ENCODE measurements around the gene MIF.
"Not testable (repeated sequence)": the region's sequence is repeated elsewhere in the genome, so short reads cannot be mapped to it uniquely, and the experiment has no call there.

Gene MIF

DNA sequence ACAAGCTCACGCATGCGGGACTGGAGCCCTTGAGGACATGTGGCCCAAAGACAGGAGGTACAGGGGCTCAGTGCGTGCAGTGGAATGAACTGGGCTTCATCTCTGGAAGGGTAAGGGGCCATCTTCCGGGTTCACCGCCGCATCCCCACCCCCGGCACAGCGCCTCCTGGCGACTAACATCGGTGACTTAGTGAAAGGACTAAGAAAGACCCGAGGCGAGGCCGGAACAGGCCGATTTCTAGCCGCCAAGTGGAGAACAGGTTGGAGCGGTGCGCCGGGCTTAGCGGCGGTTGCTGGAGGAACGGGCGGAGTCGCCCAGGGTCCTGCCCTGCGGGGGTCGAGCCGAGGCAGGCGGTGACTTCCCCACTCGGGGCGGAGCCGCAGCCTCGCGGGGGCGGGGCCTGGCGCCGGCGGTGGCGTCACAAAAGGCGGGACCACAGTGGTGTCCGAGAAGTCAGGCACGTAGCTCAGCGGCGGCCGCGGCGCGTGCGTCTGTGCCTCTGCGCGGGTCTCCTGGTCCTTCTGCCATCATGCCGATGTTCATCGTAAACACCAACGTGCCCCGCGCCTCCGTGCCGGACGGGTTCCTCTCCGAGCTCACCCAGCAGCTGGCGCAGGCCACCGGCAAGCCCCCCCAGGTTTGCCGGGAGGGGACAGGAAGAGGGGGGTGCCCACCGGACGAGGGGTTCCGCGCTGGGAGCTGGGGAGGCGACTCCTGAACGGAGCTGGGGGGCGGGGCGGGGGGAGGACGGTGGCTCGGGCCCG is at the start of gene MIF:
TSS of gene MIF (plus strand) at position 439 of the 765 bp plus-strand sequence. CDS start at position 531, 92 bp downstream.
- peak; percentile 91 for DNase-seq (ENCODE audit: low spot score)

GRCh38 chr22:23844739-23845202 is 49.4 kb upstream of the MIF start:
- no peak for DNase-seq (ENCODE audit: low spot score)

GRCh38 chr22:23845265-23846080 is 48.7 kb upstream of the MIF start:
- DNase-seq (ENCODE audit: low spot score), result no peak

DNA sequence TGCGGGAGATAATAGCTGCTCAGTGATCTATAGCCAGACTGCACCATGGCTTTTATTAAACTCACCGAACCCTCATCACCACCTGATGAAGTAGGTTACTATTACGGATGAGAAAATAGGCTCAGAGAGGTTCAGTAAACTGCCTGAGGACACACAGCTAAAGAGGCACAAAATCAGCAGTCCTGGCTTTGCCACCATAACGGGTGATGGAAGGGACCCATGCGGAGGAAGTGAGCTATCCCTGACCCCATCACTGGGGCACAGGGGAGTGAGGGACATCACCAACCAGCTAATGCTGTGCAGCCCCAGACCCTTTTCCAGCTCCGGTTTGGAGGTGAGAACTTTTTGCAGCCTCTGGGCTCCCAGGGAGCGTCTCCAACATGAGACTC is 48.1 kb upstream of the MIF start:
- DNase-seq (ENCODE audit: low spot score), result no peak

DNA sequence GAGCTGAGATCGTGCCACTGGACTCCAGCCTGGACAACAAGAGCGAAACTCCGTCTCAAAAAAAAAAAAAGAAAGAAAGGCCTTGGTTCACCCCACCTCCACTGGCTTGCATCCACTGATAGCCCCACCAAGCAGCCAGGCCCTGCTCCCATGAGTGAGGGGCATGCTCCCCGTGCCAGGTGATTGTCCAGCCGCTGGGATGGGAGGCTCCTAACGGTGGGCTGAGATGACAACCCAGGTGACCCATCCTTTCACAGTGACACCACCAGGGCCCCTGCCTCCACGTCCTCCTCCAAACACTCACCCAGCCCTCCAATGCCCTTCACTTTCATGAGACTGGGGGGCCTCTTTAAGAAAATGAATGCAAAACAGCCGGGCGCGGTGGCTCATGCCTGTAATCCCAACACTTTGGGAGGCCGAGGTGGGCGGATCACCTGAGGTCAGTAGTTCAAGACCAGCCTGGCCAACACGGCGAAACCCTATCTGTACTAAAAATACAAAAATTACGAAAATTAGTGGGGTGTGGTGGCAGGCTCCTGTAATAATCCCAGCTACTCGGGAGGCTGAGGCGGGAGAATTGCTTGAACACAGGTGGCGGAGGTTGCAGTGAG is 46.8 kb upstream of the MIF start:
- no peak for DNase-seq (ENCODE audit: low spot score)

DNA sequence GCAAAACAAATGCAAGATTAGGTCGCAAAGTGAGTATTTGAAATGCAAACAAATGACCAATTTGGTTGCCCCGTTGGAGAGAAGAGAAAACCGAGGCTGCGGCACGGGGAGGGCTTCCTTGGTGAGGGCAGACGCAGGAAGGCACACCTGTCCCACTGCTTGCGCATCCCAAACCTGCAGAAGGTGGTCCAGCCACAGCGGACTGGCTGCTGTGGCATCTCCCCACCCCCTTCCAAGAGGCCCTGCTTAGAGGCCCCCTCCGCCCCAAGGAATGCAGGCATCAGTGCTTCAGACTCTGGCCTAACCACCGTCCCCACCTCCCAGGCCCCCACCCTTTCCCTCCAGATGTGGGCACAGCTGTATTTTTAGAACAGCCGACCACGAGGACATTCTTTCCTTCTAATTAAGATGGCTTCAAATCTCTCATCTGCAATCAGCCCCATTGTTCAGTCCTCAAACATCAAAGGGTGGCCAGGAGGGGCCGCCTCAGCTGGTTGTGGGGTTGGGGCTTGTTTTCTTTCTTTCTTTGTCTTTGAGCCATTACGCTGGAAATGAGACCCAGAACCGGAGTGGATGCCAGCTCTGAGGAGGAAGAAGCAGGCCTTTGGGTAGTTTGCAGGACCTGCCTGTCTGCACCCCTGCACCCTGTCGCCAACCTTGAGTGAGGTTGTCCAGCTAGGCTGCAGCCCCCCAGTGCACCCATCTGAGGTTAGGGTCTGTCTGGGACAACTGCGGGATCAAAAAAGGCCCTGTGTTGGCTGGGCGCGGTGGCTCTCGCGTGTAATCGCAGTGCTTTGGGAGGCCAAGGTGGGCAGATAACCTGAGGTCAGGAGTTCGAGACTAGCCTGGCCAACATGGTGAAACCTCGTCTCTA is 46.0 kb upstream of the MIF start:
- no peak for DNase-seq (ENCODE audit: low spot score)

GRCh38 chr22:23849009-23850006 is 44.9 kb upstream of the MIF start:
- peak; percentile 66 for DNase-seq (ENCODE audit: low spot score)

DNA sequence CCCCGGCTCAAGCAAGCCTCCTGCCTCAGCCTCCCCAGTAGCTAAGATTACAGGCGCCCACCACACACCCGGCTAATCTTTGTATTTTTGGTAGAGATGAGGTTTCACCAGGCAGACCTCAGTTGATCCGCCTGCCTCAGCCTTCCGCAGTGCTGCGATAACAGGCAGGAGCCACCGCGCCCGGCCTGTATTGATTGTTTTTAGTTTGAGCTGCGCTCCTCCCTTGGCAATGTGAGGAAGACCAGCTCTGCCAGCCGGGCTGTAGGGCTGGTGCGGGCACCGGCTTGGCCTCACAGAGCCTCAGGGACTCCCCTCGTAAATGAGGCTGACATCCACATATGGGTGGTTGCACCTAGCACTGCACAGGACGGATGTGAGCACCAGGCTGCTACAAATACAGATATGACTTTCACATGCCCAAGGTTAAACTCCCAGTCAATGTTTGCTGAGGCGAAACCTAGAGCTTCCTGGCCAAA is 44.0 kb upstream of the MIF start:
- no peak for DNase-seq (ENCODE audit: low spot score)

- DNase-seq (ENCODE audit: low spot score), result peak; percentile 44
Observed at GRCh38 chr22:23856721-23857605, 37.2 kb upstream of the MIF start.

DNA sequence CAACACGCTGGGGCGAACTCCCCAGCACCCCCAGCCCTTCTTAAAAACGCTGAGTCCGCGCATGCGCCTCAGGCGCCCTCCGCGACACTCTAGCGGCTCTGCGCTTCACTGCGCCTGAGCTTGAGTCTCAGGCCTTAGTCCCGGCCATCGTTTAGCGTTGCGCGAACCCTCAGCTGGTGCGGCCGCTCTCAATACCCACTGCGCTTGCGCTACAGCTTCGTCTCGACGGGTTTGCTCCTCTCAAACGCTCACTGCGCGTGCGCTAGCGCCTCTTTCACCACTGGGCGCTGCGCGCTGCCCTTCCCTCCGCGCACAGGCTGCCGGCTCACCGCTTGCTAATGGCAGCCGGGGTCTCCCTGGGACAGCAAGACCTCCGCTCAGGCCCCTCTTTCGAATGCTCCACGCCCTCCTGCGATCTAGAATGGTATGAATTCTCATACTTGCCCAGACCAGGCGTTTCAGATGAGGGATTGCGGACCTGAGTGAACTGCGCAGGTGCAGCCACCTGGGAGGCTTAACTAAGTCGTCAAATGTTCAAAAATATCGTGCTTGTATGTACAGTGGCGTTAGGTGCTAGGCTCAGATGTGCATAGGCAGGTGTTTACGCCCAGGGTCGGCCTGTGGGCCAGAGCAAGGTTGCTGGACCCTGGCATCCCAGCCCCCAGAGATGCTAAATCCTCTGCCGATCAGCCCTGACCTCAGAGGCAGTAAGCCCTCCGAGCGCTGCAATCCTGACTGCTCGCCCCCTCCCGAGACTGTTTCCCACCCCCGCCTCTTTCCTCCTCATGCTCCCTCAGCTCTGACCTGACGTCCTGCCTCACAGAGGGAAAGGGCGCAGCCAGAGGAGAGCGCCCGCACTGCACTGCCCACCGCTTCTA is 36.3 kb upstream of the MIF start, which contains the start of gene SLC2A11:
TSS of gene SLC2A11 (plus strand) at position 270 of the 878 bp plus-strand sequence. CDS start at position 395, 125 bp downstream.
- peak; percentile 97 for DNase-seq (ENCODE audit: low spot score)

GRCh38 chr22:23858484-23858815 is 35.7 kb upstream of the MIF start:
- no peak for DNase-seq (ENCODE audit: low spot score)

DNA sequence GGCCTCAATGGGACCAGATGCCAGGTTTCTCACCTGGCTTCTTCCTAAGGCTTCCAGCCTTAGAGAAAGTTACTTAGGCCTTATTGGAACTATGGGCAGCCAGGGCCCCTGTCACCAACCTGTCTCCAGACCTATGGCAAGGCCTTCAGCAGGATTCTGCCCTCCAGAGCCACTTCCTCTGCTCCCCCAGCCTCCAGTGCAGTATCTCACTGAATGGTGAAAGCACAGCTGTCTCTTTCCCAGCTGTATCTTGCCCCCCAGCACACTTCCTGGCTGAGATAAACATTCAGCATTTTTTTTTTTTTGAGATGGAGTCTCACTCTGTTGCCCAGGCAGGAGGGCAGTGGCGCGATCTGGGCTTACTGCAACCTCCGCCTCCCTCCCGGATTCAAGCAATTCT is 35.0 kb upstream of the MIF start:
- no peak for DNase-seq (ENCODE audit: low spot score)

GRCh38 chr22:23860187-23860586 is 34.0 kb upstream of the MIF start:
- DNase-seq (ENCODE audit: low spot score), result not testable (repeated sequence)

- DNase-seq (ENCODE audit: low spot score), result peak; percentile 32
Observed at GRCh38 chr22:23862103-23862502, 32.1 kb upstream of the MIF start.

- not testable (repeated sequence) for DNase-seq (ENCODE audit: low spot score)
Observed at GRCh38 chr22:23864499-23865154, 29.6 kb upstream of the MIF start.

- DNase-seq (ENCODE audit: low spot score), result no peak
Observed at GRCh38 chr22:23868580-23868979, 25.6 kb upstream of the MIF start.

GRCh38 chr22:23874871-23875270 is 19.3 kb upstream of the MIF start:
- no peak for DNase-seq (ENCODE audit: low spot score)

GRCh38 chr22:23875801-23876200 is 18.4 kb upstream of the MIF start:
- no peak for DNase-seq (ENCODE audit: low spot score)

Measured in kidney capillary endothelial cell (primary cell).